Kidney epithelial cell (primary cell): Measurements from ENCODE around the gene PPT2. TPM values are rescaled to one million over a fixed set of nuclear protein-coding genes. Genes with fewer than 3 reads are reported as not detected.

Source experiments
- DNase-seq: peaks from one replicate; pipeline ENCODE4 v3.0.0-alpha.2; 2010; ENCODE audit warnings: low read depth
- H3K27me3 ChIP-seq: 2 replicates; pipeline ENCODE4 v1.6.0; 2011; ENCODE audit warnings: low read length; ENCODE audit not compliant: control insufficient read depth, insufficient read depth
- H3K36me3 ChIP-seq: 2 replicates; pipeline ENCODE4 v1.5.1; 2011; ENCODE audit warnings: low read length; ENCODE audit not compliant: control insufficient read depth, insufficient read depth
- H3K4me3 ChIP-seq: 2 replicates; pipeline ENCODE4 v1.5.1; 2011; ENCODE audit warnings: low read depth, mild to moderate bottlenecking, control low read depth, low read length
- total RNA-seq: library from RNA; depleted of rRNA; stranded (reverse); fragments of >200 nt; gene quantifications from 2 replicates; pipeline ENCODE4 v1.2.3, GENCODE V29; 2015
- TF ChIP-seq, protein P1 (sequence below): IDR thresholded peaks from 2 replicates; pipeline ENCODE4 v1.5.1; 2011; ENCODE audit warnings: mild to moderate bottlenecking, moderate library complexity, low read length, control low read depth, inconsistent platforms; ENCODE audit not compliant: insufficient read depth, poor library complexity, severe bottlenecking

The PPT2 gene
- total RNA-seq, 1 donor from 2014 or later: 12.9 TPM

DNA sequence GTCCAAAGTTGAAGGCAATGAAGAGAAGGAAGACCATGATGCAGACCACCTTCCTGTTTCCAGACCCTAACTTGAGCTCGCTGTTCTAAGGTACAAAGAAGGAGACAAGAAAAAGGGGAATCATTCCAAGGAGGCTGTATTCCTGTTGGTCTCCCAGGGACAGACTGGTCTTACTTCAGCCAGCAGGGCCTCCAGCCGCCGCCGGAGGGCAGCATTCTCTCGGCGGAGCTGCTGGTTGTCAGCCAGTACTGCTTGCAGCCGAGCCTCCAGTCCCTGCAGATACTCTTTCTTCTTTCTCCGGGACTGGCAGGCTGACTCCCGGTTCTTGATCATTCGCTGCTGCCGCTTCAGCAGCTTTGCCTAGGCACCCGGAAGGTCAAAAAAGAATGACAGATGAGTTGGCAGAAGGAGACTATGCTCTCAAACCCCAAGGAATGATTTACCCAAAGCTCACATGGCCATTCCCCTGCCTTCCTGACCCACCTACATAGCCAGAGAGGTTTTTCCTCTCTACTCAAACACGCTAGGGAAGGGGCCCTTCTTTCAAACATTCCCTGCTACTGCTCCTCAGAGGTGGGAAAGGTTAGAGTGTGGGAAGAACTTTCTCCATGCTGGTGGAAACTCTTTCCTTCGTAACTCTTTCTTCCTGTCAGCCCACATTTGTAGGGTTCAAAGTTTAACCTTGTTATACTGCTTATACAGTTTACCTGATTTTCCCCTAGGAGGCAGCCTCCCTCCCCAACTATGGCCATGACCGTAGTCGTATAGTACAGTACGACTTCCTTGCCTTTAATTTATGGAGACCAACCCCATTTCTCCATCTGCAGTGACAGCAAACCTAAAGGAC lies 34.9 kb upstream of the PPT2 start:
- no peaks in the 10 kb centered on the region for H3K27me3 ChIP-seq
- DNase-seq: peak; percentile 52
- H3K36me3 ChIP-seq: peaks cover 5% of the 10 kb centered on the region
- no peak overlapping the region for H3K4me3 ChIP-seq
- TF ChIP-seq, protein P1, sequence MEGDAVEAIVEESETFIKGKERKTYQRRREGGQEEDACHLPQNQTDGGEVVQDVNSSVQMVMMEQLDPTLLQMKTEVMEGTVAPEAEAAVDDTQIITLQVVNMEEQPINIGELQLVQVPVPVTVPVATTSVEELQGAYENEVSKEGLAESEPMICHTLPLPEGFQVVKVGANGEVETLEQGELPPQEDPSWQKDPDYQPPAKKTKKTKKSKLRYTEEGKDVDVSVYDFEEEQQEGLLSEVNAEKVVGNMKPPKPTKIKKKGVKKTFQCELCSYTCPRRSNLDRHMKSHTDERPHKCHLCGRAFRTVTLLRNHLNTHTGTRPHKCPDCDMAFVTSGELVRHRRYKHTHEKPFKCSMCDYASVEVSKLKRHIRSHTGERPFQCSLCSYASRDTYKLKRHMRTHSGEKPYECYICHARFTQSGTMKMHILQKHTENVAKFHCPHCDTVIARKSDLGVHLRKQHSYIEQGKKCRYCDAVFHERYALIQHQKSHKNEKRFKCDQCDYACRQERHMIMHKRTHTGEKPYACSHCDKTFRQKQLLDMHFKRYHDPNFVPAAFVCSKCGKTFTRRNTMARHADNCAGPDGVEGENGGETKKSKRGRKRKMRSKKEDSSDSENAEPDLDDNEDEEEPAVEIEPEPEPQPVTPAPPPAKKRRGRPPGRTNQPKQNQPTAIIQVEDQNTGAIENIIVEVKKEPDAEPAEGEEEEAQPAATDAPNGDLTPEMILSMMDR: peak; percentile 99

DNA sequence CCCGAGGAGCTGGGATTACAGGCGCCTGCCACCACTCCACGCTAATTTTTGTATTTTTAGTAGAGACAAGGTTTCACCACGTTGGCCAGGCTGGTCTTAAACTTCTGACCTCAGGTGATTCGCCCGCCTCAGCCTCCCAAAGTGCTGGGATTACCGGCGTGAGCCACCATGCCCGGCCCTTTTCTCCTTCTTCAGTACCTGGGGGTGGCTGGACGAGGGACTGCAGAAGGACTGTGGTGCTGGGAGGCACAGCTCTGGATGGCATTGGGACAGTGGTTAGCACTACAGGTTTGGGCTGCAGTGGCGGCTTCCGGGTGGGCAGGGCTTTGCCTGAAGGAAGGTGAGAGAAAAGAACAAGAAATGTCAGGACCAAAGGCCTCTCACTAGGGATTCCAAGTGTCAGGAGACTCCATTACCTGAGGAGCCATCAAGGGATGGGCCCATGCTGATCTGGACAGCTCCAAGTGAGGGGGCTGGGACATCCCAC lies 33.3 kb upstream of the PPT2 start:
- TF ChIP-seq, protein P1: no peak
- H3K36me3 ChIP-seq: peaks cover 5% of the 10 kb centered on the region
- no peak for DNase-seq
- no peaks in the 10 kb centered on the region for H3K27me3 ChIP-seq
- no peak overlapping the region for H3K4me3 ChIP-seq

DNA sequence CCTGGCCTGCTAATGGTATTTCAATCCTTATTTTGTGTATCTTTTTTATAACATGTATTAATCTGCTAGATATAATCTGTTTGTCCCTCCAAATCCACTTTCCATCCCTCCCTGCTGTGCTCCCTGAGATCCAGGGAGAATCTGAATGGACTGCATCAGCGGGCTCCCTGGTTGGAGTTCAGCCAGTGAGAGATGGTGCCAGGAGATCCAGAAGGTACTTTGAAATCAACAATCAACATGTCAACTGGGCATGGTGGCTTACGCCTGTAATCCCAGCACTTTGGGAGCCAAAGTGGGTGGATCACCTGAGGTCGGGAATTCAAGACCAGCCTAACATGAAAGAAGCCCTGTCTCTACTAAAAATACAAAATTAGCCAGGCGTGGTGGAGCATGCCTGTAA lies 30.3 kb upstream of the PPT2 start:
- Histone ChIP-seq H3K27me3 (no peaks in the 10 kb centered on the region), H3K4me3 (no peak overlapping the region), H3K36me3 (peaks cover 2% of the 10 kb centered on the region)
- TF ChIP-seq, protein P1: no peak
- no peak for DNase-seq

DNA sequence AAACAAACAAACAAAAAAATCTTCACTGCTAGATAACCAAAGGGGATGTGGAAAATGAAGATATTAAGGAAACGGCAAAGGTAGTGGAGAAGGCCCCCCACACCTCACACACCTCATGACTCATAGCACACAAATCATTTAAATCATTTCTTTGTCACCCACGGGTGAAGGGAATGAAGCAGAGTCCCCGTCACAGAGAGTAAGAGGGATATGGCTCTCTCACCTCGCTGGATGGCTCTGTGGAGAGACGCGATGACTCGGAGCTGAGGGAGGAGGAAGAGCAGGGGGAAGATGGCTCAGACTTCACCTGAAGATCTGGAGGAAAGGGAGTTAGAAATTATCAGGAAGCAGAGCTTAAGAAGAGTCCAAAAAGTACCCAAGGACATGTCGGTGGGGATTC lies 27.1 kb upstream of the PPT2 start:
- TF ChIP-seq, protein P1: no peak
- H3K36me3 ChIP-seq: peaks cover 2% of the 10 kb centered on the region
- H3K4me3 ChIP-seq: peak overlapping the region; percentile 80
- DNase-seq: no peak
- no peaks in the 10 kb centered on the region for H3K27me3 ChIP-seq

DNA sequence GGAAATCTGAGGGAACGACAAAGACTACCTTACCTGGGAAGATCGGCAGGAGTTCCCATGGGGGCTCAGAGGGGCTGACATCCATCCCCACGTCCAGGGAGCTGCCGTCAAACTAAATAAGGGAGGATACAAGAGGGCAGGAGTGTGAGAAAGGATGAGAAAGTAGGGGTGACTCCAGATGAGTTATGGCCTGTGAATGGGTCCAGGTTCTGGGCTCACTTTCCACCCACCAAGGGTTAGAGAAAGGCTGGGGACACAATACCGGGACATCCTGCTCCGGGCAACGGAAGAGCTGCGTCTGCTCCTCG lies 26.6 kb upstream of the PPT2 start:
- DNase-seq: no peak
- H3K4me3 ChIP-seq: peak overlapping the region; percentile 80
- H3K27me3 ChIP-seq: no peaks in the 10 kb centered on the region
- TF ChIP-seq, protein P1: no peak
- H3K36me3 ChIP-seq: no peaks in the 10 kb centered on the region
